HepG2 (cell line): ENCODE data around the gene CKAP2. TPM values are rescaled to one million over a fixed set of nuclear protein-coding genes. Genes with fewer than 3 reads are reported as not detected.

Experiments used
- ATAC-seq: fragments of 200-7000 bp; cut with Tn5 transposase; 3 replicates; pipeline ENCODE4 v1.9.1; 2020; ENCODE audit warnings: mild to moderate bottlenecking, moderate library complexity
- BruUV-seq: library from RNA; stranded (reverse); fragments of 400-500 nt; replicated peaks from 2 replicates; lab custom pipeline; 2021; lab: Mats Ljungman, UMichigan
- CTCF ChIA-PET: fragments of 300-600 bp; formaldehyde crosslinking; extraction: SDS; loops from one replicate; lab custom pipeline; 2021; ENCODE audit warnings: low total read pairs, inconsistent platforms, low intra/inter-chr PET ratio; lab: Yijun Ruan, JAX
- POLR2A ChIA-PET: fragments of 350-600 bp; sonication (Branson Sonifier 250); formaldehyde crosslinking; loops from one replicate; lab custom pipeline; 2020; ENCODE audit warnings: antibody characterized with exemption, inconsistent platforms; lab: Yijun Ruan, JAX
- DNase-seq: peaks from one replicate; pipeline ENCODE4 v3.0.0-alpha.2; 2015; ENCODE audit warnings: low spot score
- FAIRE-seq: peaks from 3 replicates; lab custom pipeline; 2011; peaks lifted over from hg19 to GRCh38; lab: Jason Lieb, UNC
- H2AFZ ChIP-seq: one replicate; pipeline ENCODE4 v1.6.1; 2011; ENCODE audit warnings: low read length, inconsistent platforms
- H3K27ac ChIP-seq: fragments of 300-600 bp; 3 replicates; pipeline ENCODE4 v1.8.0; 2011; ENCODE audit warnings: mixed run types, mild to moderate bottlenecking, mixed read lengths, low read length, inconsistent platforms; ENCODE audit not compliant: insufficient read depth; ENCODE audit errors: extremely low read length
- H3K27me3 ChIP-seq, 2 experiments: fragments of 200-600 bp in 1 of 2; 2 replicates in 1 of 2; 3 replicates in 1 of 2; pipeline versions ENCODE4 v1.6.0 to v1.8.0; 2011; ENCODE audit warnings: low read length in 2 of 2, mild to moderate bottlenecking in 2 of 2, moderate library complexity in 2 of 2, inconsistent platforms in 1 of 2; ENCODE audit not compliant: insufficient read depth in 2 of 2, control insufficient read depth in 1 of 2
- H3K36me3 ChIP-seq, 2 experiments: fragments of 200-600 bp in 1 of 2; replicated peaks in 1 of 2; 2 replicates in 1 of 2; 3 replicates in 1 of 2; pipeline versions ENCODE4 v1.5.1 to v1.8.0; 2011; ENCODE audit warnings: low read length in 2 of 2, inconsistent platforms in 1 of 2; ENCODE audit not compliant: insufficient read depth in 2 of 2, control insufficient read depth in 1 of 2
- H3K4me1 ChIP-seq: 2 replicates; pipeline ENCODE4 v1.5.1; 2012; ENCODE audit warnings: low read length, inconsistent platforms; ENCODE audit not compliant: insufficient read depth
- H3K4me2 ChIP-seq: 2 replicates; pipeline ENCODE4 v1.6.0; 2011; ENCODE audit warnings: low read depth, low read length, inconsistent platforms
- H3K4me3 ChIP-seq, 3 experiments: fragments of 200-600 bp in 1 of 3; sonication (generic), shearing (Covaris generic) in 1 of 3; replicated peaks in 1 of 3; 2 replicates each; pipeline ENCODE4 v1.5.1; 2011 to 2016; ENCODE audit warnings: low read length in 3 of 3, inconsistent platforms in 2 of 3, low read depth in 2 of 3, mild to moderate bottlenecking in 2 of 3, control low read depth in 1 of 3, mixed read lengths in 1 of 3; ENCODE audit not compliant: insufficient read depth in 1 of 3
- H3K79me2 ChIP-seq: one replicate; pipeline ENCODE4 v1.6.1; 2011; ENCODE audit warnings: low read length, inconsistent platforms; ENCODE audit not compliant: insufficient read depth
- H3K9ac ChIP-seq: 2 replicates; pipeline ENCODE4 v1.6.0; 2011; ENCODE audit warnings: mild to moderate bottlenecking, low read depth, low read length, inconsistent platforms; ENCODE audit not compliant: insufficient read depth
- H3K9me3 ChIP-seq: 2 replicates; pipeline ENCODE4 v1.5.1; 2012; ENCODE audit warnings: mild to moderate bottlenecking, low read length
- H4K20me1 ChIP-seq: 2 replicates; pipeline ENCODE4 v1.6.0; 2011; ENCODE audit warnings: inconsistent platforms, mild to moderate bottlenecking, low read length, moderate library complexity; ENCODE audit not compliant: insufficient read depth
- BHLHE40 ChIP-seq: IDR thresholded peaks from 2 replicates; pipeline ENCODE4 v1.6.1; 2011; ENCODE audit warnings: low read length, improper control_type of control experiment
- CBFB ChIP-seq: sonication (generic); formaldehyde crosslinking; IDR thresholded peaks from 2 replicates; pipeline ENCODE4 v1.4.0; 2020; ENCODE audit warnings: missing genetic modification reagents
- DPF2 ChIP-seq: sonication (generic); formaldehyde crosslinking; IDR thresholded peaks from 2 replicates; pipeline ENCODE4 v1.4.0; 2020; ENCODE audit warnings: mild to moderate bottlenecking, low read depth, missing genetic modification reagents, borderline replicate concordance
- EED ChIP-seq: sonication (generic); formaldehyde crosslinking; IDR thresholded peaks from 2 replicates; pipeline ENCODE4 v1.5.0; 2020; ENCODE audit warnings: mild to moderate bottlenecking, missing genetic modification reagents
- GMEB1 ChIP-seq: sonication (generic); formaldehyde crosslinking; IDR thresholded peaks from 2 replicates; pipeline ENCODE4 v1.5.1; 2020; ENCODE audit warnings: missing genetic modification reagents, mild to moderate bottlenecking, borderline replicate concordance
- PATZ1 ChIP-seq: sonication (generic); formaldehyde crosslinking; IDR thresholded peaks from 2 replicates; pipeline ENCODE4 v1.4.0; 2020; ENCODE audit warnings: missing genetic modification reagents
- ZBTB43 ChIP-seq: sonication (generic); formaldehyde crosslinking; conservative IDR thresholded peaks from 2 replicates; pipeline ENCODE4 v1.4.0; 2020; ENCODE audit warnings: missing genetic modification reagents
- ZNF124 ChIP-seq: sonication (generic); formaldehyde crosslinking; IDR thresholded peaks from 2 replicates; pipeline ENCODE4 v1.4.0; 2020; ENCODE audit warnings: missing genetic modification reagents
- ZNF280B ChIP-seq: sonication (generic); formaldehyde crosslinking; IDR thresholded peaks from 2 replicates; pipeline ENCODE4 v1.5.0; 2020; ENCODE audit warnings: missing genetic modification reagents, mild to moderate bottlenecking, borderline replicate concordance
- ZNF574 ChIP-seq: sonication (generic); formaldehyde crosslinking; IDR thresholded peaks from 2 replicates; pipeline ENCODE4 v1.4.0; 2020; ENCODE audit warnings: missing genetic modification reagents
- ZNF747 ChIP-seq: sonication (generic); formaldehyde crosslinking; IDR thresholded peaks from 2 replicates; pipeline ENCODE4 v1.8.1; 2023; ENCODE audit warnings: missing genetic modification reagents, mild to moderate bottlenecking, borderline replicate concordance
- WGBS: methylation state at CpG from one replicate; pipeline ENCODE4 v1.1.6; 2017; ENCODE audit warnings: low lambda C conversion rate; 5-methylcytosine and 5-hydroxymethylcytosine counted together
- in situ Hi-C: cut with HindIII; loops from 2 replicates; pipeline ENCODE4 v1.10.0; 2017; ENCODE audit warnings: low pct_unique_long_range_greater_than_20kb; ENCODE audit not compliant: extremely low pct_ligation_motif_present
- intact Hi-C: fragments of 100-400 bp; cut with micrococcal nuclease; formaldehyde crosslinking; loops from one replicate; pipeline ENCODE4 v1.10.0; 2022; ENCODE audit not compliant: unreplicated experiment
- polyA plus RNA-seq, 8 experiments: library from polyadenylated mRNA; depleted of rRNA in 3 of 8; stranded (reverse) in 7 of 8; unstranded in 1 of 8; fragments of >200 nt; fragmentation: Illumina TruSeq in 4 of 8; extraction: Trizol in 4 of 8; gene quantifications; 2 replicates each; pipeline versions ENCODE4 v1.2.1 to v1.2.3, GENCODE V29; 2011 to 2016; ENCODE audit warnings: low read depth in 4 of 8, missing spikeins in 1 of 8, mixed read lengths in 1 of 8; ENCODE audit not compliant: insufficient read depth in 1 of 8
- total RNA-seq, 5 experiments: library from RNA; depleted of rRNA; stranded (reverse); fragments of >200 nt; fragmentation: Illumina TruSeq; extraction: Trizol; gene quantifications; 2 replicates each; pipeline ENCODE4 v1.2.3, GENCODE V29; 2016; ENCODE audit warnings: low read depth in 1 of 5

The CKAP2 gene
- total and polyA plus RNA-seq, 2 of the 13 experiments (the other 11 are each of a cell fraction or from before 2014, with no cell fraction given): 6.7 to 40.3 TPM

- TF ChIP-seq GMEB1 (CRISPR knock-in tag): no peak
Observed at GRCh38 chr13:52432456-52432855, 22.8 kb upstream of the CKAP2 start (continued).

- peaks cover 27% of the 10 kb centered on the region for H3K4me1 ChIP-seq
- peaks cover 38% of the 10 kb centered on the region for H3K79me2 ChIP-seq
- BruUV-seq: no TSS peak
- H3K27ac ChIP-seq: no peak overlapping the region
- DNase-seq (no peak), ATAC-seq (no peak), FAIRE-seq (no peak)
- ChIA-PET POLR2A (no interaction called here), CTCF (no interaction called here)
- WGBS: 97% methylated on average over 1 of the region's 1 CpG
- H3K4me3 ChIP-seq: no peak overlapping the region
- H3K36me3 ChIP-seq: peaks cover 3% of the 10 kb centered on the region in 2 experiments; a peak in 4 of 5 replicates
- no peak overlapping the region for H2AFZ ChIP-seq
- peaks cover 9% of the 10 kb centered on the region; the same call in 1 of the 2 replicates for H4K20me1 ChIP-seq
- in situ Hi-C loops: no loop called here
- H3K27me3 ChIP-seq: no peaks in the 10 kb centered on the region; a peak in 1 of 5 replicates
- no peak overlapping the region for H3K4me2 ChIP-seq
- no peaks in the 10 kb centered on the region for H3K9me3 ChIP-seq
- intact Hi-C loops: no loop called here
- H3K9ac ChIP-seq: no peak overlapping the region
- TF ChIP-seq ZNF574: no peak
- no peak for TF ChIP-seq PATZ1 (CRISPR knock-in tag)
- no peak for TF ChIP-seq ZBTB43
- no peak for TF ChIP-seq ZNF280B (CRISPR knock-in tag)
- TF ChIP-seq ZNF124 (CRISPR knock-in tag): no peak
- TF ChIP-seq CBFB (CRISPR knock-in tag): no peak
- TF ChIP-seq BHLHE40: no peak
- no peak for TF ChIP-seq EED
- TF ChIP-seq DPF2: no peak
- no peak for TF ChIP-seq ZNF747 (CRISPR knock-in tag)
Observed at GRCh38 chr13:52446265-52446664, 9.0 kb upstream of the CKAP2 start.
